IPS DF 6.9 (cell line): ENCODE data around the gene GRAPL.
"Not testable (repeated sequence)": the region's sequence is repeated elsewhere in the genome, so short reads cannot be mapped to it uniquely, and the experiment has no call there.

Experiments
- DNase-seq: peaks from one replicate; pipeline ENCODE4 v3.0.0-alpha.2; 2013; ENCODE audit warnings: low read depth, low spot score
- H3K27ac ChIP-seq: one replicate; pipeline ENCODE4 v1.5.1; 2013; ENCODE audit warnings: low read length, control low read depth
- H3K27me3 ChIP-seq: 2 replicates; pipeline ENCODE4 v1.6.1; 2013; ENCODE audit warnings: mild to moderate bottlenecking, low read length; ENCODE audit not compliant: control insufficient read depth, insufficient read depth
- H3K36me3 ChIP-seq: 2 replicates; pipeline ENCODE4 v1.6.1; 2013; ENCODE audit warnings: low read length; ENCODE audit not compliant: control insufficient read depth, insufficient read depth
- H3K4me1 ChIP-seq: 2 replicates; pipeline ENCODE4 v1.6.1; 2013; ENCODE audit warnings: low read length; ENCODE audit not compliant: control insufficient read depth, insufficient read depth
- H3K4me3 ChIP-seq: 2 replicates; pipeline ENCODE4 v1.5.1; 2013; ENCODE audit warnings: mild to moderate bottlenecking, low read length
- H3K9me3 ChIP-seq: 2 replicates; pipeline ENCODE4 v1.6.1; 2013; ENCODE audit warnings: low read length, inconsistent platforms; ENCODE audit not compliant: control insufficient read depth, insufficient read depth
- WGBS: extraction: QIAGEN DNeasy Blood & Tissue Kit; methylation state at CpG from one replicate; pipeline ENCODE4 v1.1.7; 2013; ENCODE audit warnings: mixed read lengths, missing lambda C conversion rate; ENCODE audit not compliant: insufficient read length, insufficient coverage; 5-methylcytosine and 5-hydroxymethylcytosine counted together

GRAPL gene

GRCh38 chr17:19127148-19127980, at the start of gene GRAPL:
Gene GRAPL, plus strand, starts transcription at chr17:19127589. Its CDS starts 31 bp downstream, at chr17:19127620.
- WGBS, result no CpG with 5 or more reads among the region's 14 CpGs

GRCh38 chr17:19088804-19089685, 38.3 kb upstream of the GRAPL start:
- not testable (repeated sequence) for H3K36me3 ChIP-seq, H3K4me3 ChIP-seq, H3K27me3 ChIP-seq, H3K9me3 ChIP-seq, H3K4me1 ChIP-seq, H3K27ac ChIP-seq, DNase-seq
- WGBS, result no CpG with 5 or more reads among the region's 77 CpGs

More at GRCh38 chr17:19127148-19127980, at the start of gene GRAPL:
- not testable (repeated sequence) for DNase-seq, H3K4me1 ChIP-seq, H3K9me3 ChIP-seq, H3K36me3 ChIP-seq, H3K27me3 ChIP-seq, H3K27ac ChIP-seq, H3K4me3 ChIP-seq

- not testable (repeated sequence) for H3K4me3 ChIP-seq, H3K27ac ChIP-seq, H3K27me3 ChIP-seq, H3K36me3 ChIP-seq, H3K4me1 ChIP-seq, DNase-seq, H3K9me3 ChIP-seq
- no CpG with 5 or more reads among the region's 13 CpGs for WGBS
Observed at GRCh38 chr17:19090058-19090772, 37.2 kb upstream of the GRAPL start.

GRCh38 chr17:19092737-19093683, 34.4 kb upstream of the GRAPL start:
- no CpG with 5 or more reads among the region's 15 CpGs for WGBS
- H3K4me3 ChIP-seq, H3K27ac ChIP-seq, H3K27me3 ChIP-seq, H3K4me1 ChIP-seq, H3K36me3 ChIP-seq, DNase-seq, H3K9me3 ChIP-seq: not testable (repeated sequence)

- H3K27ac ChIP-seq, H3K9me3 ChIP-seq, H3K4me3 ChIP-seq, H3K4me1 ChIP-seq, H3K36me3 ChIP-seq, H3K27me3 ChIP-seq, DNase-seq: not testable (repeated sequence)
- WGBS, result no CpG with 5 or more reads among the region's 15 CpGs
Observed at GRCh38 chr17:19093684-19094438, 33.5 kb upstream of the GRAPL start.

- not testable (repeated sequence) for H3K36me3 ChIP-seq, H3K4me1 ChIP-seq, H3K4me3 ChIP-seq, H3K9me3 ChIP-seq, H3K27ac ChIP-seq, H3K27me3 ChIP-seq, DNase-seq
- WGBS, result no CpG with 5 or more reads among the region's 6 CpGs
Observed at GRCh38 chr17:19108517-19108916, 18.9 kb upstream of the GRAPL start.

GRCh38 chr17:19110189-19111097, 16.9 kb upstream of the GRAPL start:
- H3K36me3 ChIP-seq, H3K27ac ChIP-seq, H3K27me3 ChIP-seq, DNase-seq, H3K4me1 ChIP-seq, H3K4me3 ChIP-seq, H3K9me3 ChIP-seq: not testable (repeated sequence)
- WGBS, result no CpG with 5 or more reads among the region's 45 CpGs

GRCh38 chr17:19111111-19111711, 16.2 kb upstream of the GRAPL start:
- DNase-seq, H3K4me1 ChIP-seq, H3K36me3 ChIP-seq, H3K4me3 ChIP-seq, H3K27ac ChIP-seq, H3K9me3 ChIP-seq, H3K27me3 ChIP-seq: not testable (repeated sequence)
- WGBS, result no CpG with 5 or more reads among the region's 39 CpGs
